SK-N-SH (cell line): ENCODE data around the gene CDK10. TPM values are rescaled to one million over a fixed set of nuclear protein-coding genes. Genes with fewer than 3 reads are reported as not detected.

Experiments
- CTCF ChIA-PET: fragments of 300-600, 350-600 bp; formaldehyde crosslinking; extraction: SDS; loops from one replicate; lab custom pipeline; 2021; lab: Yijun Ruan, JAX
- POLR2A ChIA-PET: fragments of 350-600 bp; sonication (Branson Sonifier 250); formaldehyde crosslinking; extraction: SDS; loops from one replicate; lab custom pipeline; 2020; ENCODE audit warnings: antibody characterized with exemption, inconsistent platforms; lab: Yijun Ruan, JAX
- DNase-seq: peaks from one replicate; pipeline ENCODE4 v3.0.0; 2012
- H2AFZ ChIP-seq: fragments of 200-600 bp; sonication (generic); 2 replicates; pipeline ENCODE4 v1.8.1; 2016; ENCODE audit warnings: antibody characterized with exemption, mild to moderate bottlenecking, low read depth
- H3F3A ChIP-seq: fragments of 200-600 bp; sonication (generic); replicated peaks from 2 replicates; pipeline ENCODE3; 2016; ENCODE audit warnings: antibody characterized with exemption, mild to moderate bottlenecking; ENCODE audit not compliant: insufficient read depth
- H3K27ac ChIP-seq, 2 experiments: fragments of 200-500 bp in 1 of 2; fragments of 200-600 bp in 1 of 2; sonication (Bioruptor generic) in 1 of 2; sonication (generic), shearing (Covaris generic) in 1 of 2; 2 replicates each; pipeline versions ENCODE4 v1.5.1 to v1.6.1; 2014 to 2016; ENCODE audit warnings: low read depth in 2 of 2, inconsistent platforms in 1 of 2, low read length in 1 of 2, mild to moderate bottlenecking in 1 of 2, mixed read lengths in 1 of 2
- H3K27me3 ChIP-seq: fragments of 200-600 bp; sonication (generic), shearing (Covaris generic); 2 replicates; pipeline ENCODE4 v1.6.1; 2016; ENCODE audit warnings: mixed run types; ENCODE audit not compliant: insufficient read depth
- H3K36me3 ChIP-seq, 2 experiments: fragments of 200-500 bp in 1 of 2; fragments of 200-600 bp in 1 of 2; sonication (Bioruptor generic) in 1 of 2; sonication (generic) in 1 of 2; replicated peaks in 1 of 2; 2 replicates each; pipeline versions ENCODE3 to v1.5.1; 2014 to 2016; ENCODE audit warnings: low read length in 1 of 2, mild to moderate bottlenecking in 1 of 2; ENCODE audit not compliant: insufficient read depth in 2 of 2, control insufficient read depth in 1 of 2
- H3K4me1 ChIP-seq, 2 experiments: fragments of 200-500 bp in 1 of 2; fragments of 200-600 bp in 1 of 2; sonication (Bioruptor generic) in 1 of 2; sonication (generic), shearing (Covaris generic) in 1 of 2; 2 replicates each; pipeline versions ENCODE4 v1.5.1 to v1.6.1; 2014 to 2016; ENCODE audit warnings: low read depth in 1 of 2, low read length in 1 of 2, mixed run types in 1 of 2; ENCODE audit not compliant: insufficient read depth in 2 of 2, control insufficient read depth in 1 of 2
- H3K4me2 ChIP-seq: fragments of 200-600 bp; sonication (generic), shearing (Covaris generic); 2 replicates; pipeline ENCODE4 v1.6.1; 2017; ENCODE audit warnings: mixed run types
- H3K4me3 ChIP-seq, 2 experiments: fragments of 200-500 bp in 1 of 2; fragments of 200-600 bp in 1 of 2; sonication (Bioruptor generic) in 1 of 2; sonication (generic), shearing (Covaris generic) in 1 of 2; 2 replicates each; pipeline versions ENCODE4 v1.5.1 to v1.8.1; 2014 to 2016; ENCODE audit warnings: low read depth in 2 of 2, inconsistent platforms in 1 of 2, low read length in 1 of 2, mild to moderate bottlenecking in 1 of 2, mixed read lengths in 1 of 2, moderate library complexity in 1 of 2
- H3K79me2 ChIP-seq: fragments of 200-600 bp; sonication (generic); 2 replicates; pipeline ENCODE4 v1.8.1; 2017; ENCODE audit warnings: mild to moderate bottlenecking; ENCODE audit not compliant: insufficient read depth
- H3K9ac ChIP-seq: fragments of 200-600 bp; sonication (generic); 2 replicates; pipeline ENCODE4 v1.6.1; 2017; ENCODE audit warnings: mixed run types
- H3K9me2 ChIP-seq: fragments of 200-600 bp; sonication (generic); 2 replicates; pipeline ENCODE4 v1.6.1; 2017; ENCODE audit warnings: mixed run types
- H3K9me3 ChIP-seq: fragments of 200-600 bp; sonication (generic); 2 replicates; pipeline ENCODE4 v1.6.1; 2017; ENCODE audit warnings: mixed run types, mild to moderate bottlenecking, moderate library complexity
- H4K20me1 ChIP-seq: fragments of 200-600 bp; sonication (generic); 2 replicates; pipeline ENCODE4 v1.6.1; 2017; ENCODE audit warnings: mild to moderate bottlenecking, mixed run types; ENCODE audit not compliant: insufficient read depth
- CHD2 ChIP-seq: fragments of 150-350 bp; IDR thresholded peaks from 2 replicates; pipeline ENCODE4 v1.6.1; 2018; ENCODE audit warnings: low read length; ENCODE audit not compliant: partially characterized antibody
- ELF1 ChIP-seq: IDR thresholded peaks from 2 replicates; pipeline ENCODE4 v1.4.0; 2012
- EP300 ChIP-seq, 2 experiments: IDR thresholded peaks; 2 replicates each; pipeline versions ENCODE4 v1.4.0 to v1.6.1; 2012; ENCODE audit warnings: borderline replicate concordance in 1 of 2, low read depth in 1 of 2, low read length in 1 of 2
- GATA2 ChIP-seq: sonication (generic); formaldehyde crosslinking; IDR thresholded peaks from 2 replicates; pipeline ENCODE4 v1.5.0; 2020; ENCODE audit warnings: mild to moderate bottlenecking, missing genetic modification reagents
- MXI1 ChIP-seq: IDR thresholded peaks from 2 replicates; pipeline ENCODE4 v1.6.1; 2012; ENCODE audit warnings: mild to moderate bottlenecking, low read depth, low read length, improper control_type of control experiment
- POLR2AphosphoS5 ChIP-seq: IDR thresholded peaks from 2 replicates; pipeline ENCODE4 v1.6.1; 2012; ENCODE audit warnings: low read depth, low read length
- RAD21 ChIP-seq: IDR thresholded peaks from 2 replicates; pipeline ENCODE4 v1.6.1; 2012; ENCODE audit warnings: mild to moderate bottlenecking, low read length
- RCOR1 ChIP-seq: fragments of 150-350 bp; IDR thresholded peaks from 2 replicates; pipeline ENCODE4 v1.6.1; 2017; ENCODE audit warnings: antibody characterized with exemption, low read length
- RFX5 ChIP-seq: IDR thresholded peaks from 2 replicates; pipeline ENCODE4 v1.6.1; 2012; ENCODE audit warnings: mild to moderate bottlenecking, improper control_type of control experiment, low read length
- RXRA ChIP-seq: IDR thresholded peaks from 2 replicates; pipeline ENCODE4 v1.4.0; 2012; ENCODE audit warnings: low read depth, mild to moderate bottlenecking, borderline replicate concordance
- SIN3A ChIP-seq: IDR thresholded peaks from 2 replicates; pipeline ENCODE4 v1.6.1; 2012; ENCODE audit warnings: low read depth, mild to moderate bottlenecking, low read length, moderate library complexity, borderline replicate concordance
- SMC3 ChIP-seq: IDR thresholded peaks from 2 replicates; pipeline ENCODE4 v1.6.1; 2012; ENCODE audit warnings: low read depth, low read length, improper control_type of control experiment
- TCF12 ChIP-seq: IDR thresholded peaks from 2 replicates; pipeline ENCODE4 v1.4.0; 2012
- WGBS: methylation state at CpG from one replicate; pipeline ENCODE4 v1.1.6; 2017; ENCODE audit warnings: low lambda C conversion rate; 5-methylcytosine and 5-hydroxymethylcytosine counted together
- polyA plus RNA-seq, 3 experiments: library from polyadenylated mRNA; depleted of rRNA; stranded (reverse); fragments of >200 nt; gene quantifications; 2 replicates each; pipeline ENCODE4 v1.2.3, GENCODE V29; 2012
- TF ChIP-seq, protein P1 (sequence below): fragments of 150-350 bp; IDR thresholded peaks from 2 replicates; pipeline ENCODE4 v1.6.1; 2017; ENCODE audit warnings: antibody characterized with exemption, low read length, low read depth, borderline replicate concordance
- TF ChIP-seq, protein P2 (sequence below): IDR thresholded peaks from 2 replicates; pipeline ENCODE4 v1.4.0; 2012; ENCODE audit warnings: low read depth, borderline replicate concordance
- TF ChIP-seq, protein P3 (sequence below): fragments of 200-600 bp; sonication (generic); IDR thresholded peaks from 2 replicates; pipeline ENCODE4 v1.6.1; 2017; ENCODE audit warnings: antibody characterized with exemption, mild to moderate bottlenecking, moderate library complexity
- TF ChIP-seq, protein P4 (sequence below): IDR thresholded peaks from 2 replicates; pipeline ENCODE4 v1.4.0; 2012; ENCODE audit warnings: low read depth, borderline replicate concordance
- TF ChIP-seq, protein P5 (sequence below): IDR thresholded peaks from 2 replicates; pipeline ENCODE4; 2012
- TF ChIP-seq, protein P6 (sequence below): IDR thresholded peaks from 2 replicates; pipeline ENCODE4 v1.4.0; 2012; ENCODE audit warnings: low read depth

Gene CDK10
- polyA plus RNA-seq, 1 of the 3 experiments (the other 2 are of a cell fraction), result 84.7 TPM

DNA sequence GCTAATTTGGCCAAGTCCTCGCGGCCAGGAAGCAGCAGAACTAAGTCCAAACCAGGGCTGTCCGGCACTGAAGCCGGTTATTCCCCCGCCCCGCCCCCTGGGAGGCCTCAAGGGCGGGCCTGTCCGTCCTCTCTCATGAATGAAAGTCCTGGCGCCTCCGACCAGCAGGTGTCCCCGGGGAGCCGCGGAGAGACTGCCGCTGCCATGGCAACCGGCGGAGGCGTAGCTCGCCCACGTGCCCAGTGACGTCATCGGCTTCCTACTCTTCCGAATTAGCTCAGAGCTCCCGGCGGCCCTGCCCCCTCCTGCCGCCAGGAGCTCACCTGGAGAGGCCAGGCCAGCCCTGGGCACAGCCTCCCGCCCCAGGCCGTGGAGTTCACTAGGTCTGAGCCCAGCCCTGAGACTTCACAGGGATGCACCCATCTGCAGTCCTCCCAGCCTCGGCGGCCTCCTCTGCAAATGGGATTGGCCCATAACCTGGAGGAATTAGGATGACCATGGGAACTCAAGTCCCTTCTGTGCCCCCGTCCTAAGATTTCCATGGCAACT lies 13.7 kb downstream of the CDK10 start:
- Histone ChIP-seq H3K9ac (peak overlapping the region; percentile 68; the same call in 1 of the 2 replicates), H3K27ac (peak overlapping the region; percentile 71), H2AFZ (no peak overlapping the region), H3K9me2 (no peaks in the 10 kb centered on the region), H4K20me1 (peaks cover 11% of the 10 kb centered on the region), H3K4me1 (peaks cover 9 to 29% of the 10 kb centered on the region in 2 experiments; a peak in 2 of 4 replicates), H3F3A (peaks cover 22% of the 10 kb centered on the region), H3K9me3 (no peaks in the 10 kb centered on the region), H3K4me2 (peak overlapping the region; percentile 100), H3K79me2 (no peaks in the 10 kb centered on the region), H3K27me3 (no peaks in the 10 kb centered on the region)
- WGBS, result 0% methylated on average over 5 of the region's 30 CpGs
- ChIA-PET CTCF (interaction anchor here (0.6 to 4.3 kb wide), 31 partner anchors 9 to 277 kb away, joined by 3 to 37 read pairs (median 5); partner anchors contain the start of genes CDK10, SPIRE2 and TCF25), POLR2A (interaction anchor here (0.5 to 1.4 kb wide), 7 partner anchors 8 to 1232 kb away, joined by 3 to 8 read pairs (median 3); partner anchors contain the start of genes CDK10 and TUBB3)
- TF ChIP-seq, protein P1, sequence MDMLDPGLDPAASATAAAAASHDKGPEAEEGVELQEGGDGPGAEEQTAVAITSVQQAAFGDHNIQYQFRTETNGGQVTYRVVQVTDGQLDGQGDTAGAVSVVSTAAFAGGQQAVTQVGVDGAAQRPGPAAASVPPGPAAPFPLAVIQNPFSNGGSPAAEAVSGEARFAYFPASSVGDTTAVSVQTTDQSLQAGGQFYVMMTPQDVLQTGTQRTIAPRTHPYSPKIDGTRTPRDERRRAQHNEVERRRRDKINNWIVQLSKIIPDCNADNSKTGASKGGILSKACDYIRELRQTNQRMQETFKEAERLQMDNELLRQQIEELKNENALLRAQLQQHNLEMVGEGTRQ, result peak; percentile 91
- TF ChIP-seq SIN3A (peak; percentile 80; the same call in 1 of the 2 replicates), RCOR1 (0 out of 2 replicates have a peak, but pooled peaks have one; percentile 42), MXI1 (peak; percentile 94), POLR2AphosphoS5 (no peak), EP300 (IDR thresholded peaks at IDR 0.05; ENCODE audit: borderline replicate concordance in 1 of 2, low read depth in 1 of 2, low read length in 1 of 2) (no peak), RAD21 (peak; percentile 73), RXRA (no peak), RFX5 (no peak), ELF1 (no peak), CHD2 (peak; percentile 53), GATA2 (no peak), SMC3 (peak; percentile 58), TCF12 (no peak)
- TF ChIP-seq, protein P2, sequence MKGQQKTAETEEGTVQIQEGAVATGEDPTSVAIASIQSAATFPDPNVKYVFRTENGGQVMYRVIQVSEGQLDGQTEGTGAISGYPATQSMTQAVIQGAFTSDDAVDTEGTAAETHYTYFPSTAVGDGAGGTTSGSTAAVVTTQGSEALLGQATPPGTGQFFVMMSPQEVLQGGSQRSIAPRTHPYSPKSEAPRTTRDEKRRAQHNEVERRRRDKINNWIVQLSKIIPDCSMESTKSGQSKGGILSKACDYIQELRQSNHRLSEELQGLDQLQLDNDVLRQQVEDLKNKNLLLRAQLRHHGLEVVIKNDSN, result peak; percentile 97
- TF ChIP-seq, protein P3, sequence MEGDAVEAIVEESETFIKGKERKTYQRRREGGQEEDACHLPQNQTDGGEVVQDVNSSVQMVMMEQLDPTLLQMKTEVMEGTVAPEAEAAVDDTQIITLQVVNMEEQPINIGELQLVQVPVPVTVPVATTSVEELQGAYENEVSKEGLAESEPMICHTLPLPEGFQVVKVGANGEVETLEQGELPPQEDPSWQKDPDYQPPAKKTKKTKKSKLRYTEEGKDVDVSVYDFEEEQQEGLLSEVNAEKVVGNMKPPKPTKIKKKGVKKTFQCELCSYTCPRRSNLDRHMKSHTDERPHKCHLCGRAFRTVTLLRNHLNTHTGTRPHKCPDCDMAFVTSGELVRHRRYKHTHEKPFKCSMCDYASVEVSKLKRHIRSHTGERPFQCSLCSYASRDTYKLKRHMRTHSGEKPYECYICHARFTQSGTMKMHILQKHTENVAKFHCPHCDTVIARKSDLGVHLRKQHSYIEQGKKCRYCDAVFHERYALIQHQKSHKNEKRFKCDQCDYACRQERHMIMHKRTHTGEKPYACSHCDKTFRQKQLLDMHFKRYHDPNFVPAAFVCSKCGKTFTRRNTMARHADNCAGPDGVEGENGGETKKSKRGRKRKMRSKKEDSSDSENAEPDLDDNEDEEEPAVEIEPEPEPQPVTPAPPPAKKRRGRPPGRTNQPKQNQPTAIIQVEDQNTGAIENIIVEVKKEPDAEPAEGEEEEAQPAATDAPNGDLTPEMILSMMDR, result peak; percentile 69
- TF ChIP-seq, protein P4, sequence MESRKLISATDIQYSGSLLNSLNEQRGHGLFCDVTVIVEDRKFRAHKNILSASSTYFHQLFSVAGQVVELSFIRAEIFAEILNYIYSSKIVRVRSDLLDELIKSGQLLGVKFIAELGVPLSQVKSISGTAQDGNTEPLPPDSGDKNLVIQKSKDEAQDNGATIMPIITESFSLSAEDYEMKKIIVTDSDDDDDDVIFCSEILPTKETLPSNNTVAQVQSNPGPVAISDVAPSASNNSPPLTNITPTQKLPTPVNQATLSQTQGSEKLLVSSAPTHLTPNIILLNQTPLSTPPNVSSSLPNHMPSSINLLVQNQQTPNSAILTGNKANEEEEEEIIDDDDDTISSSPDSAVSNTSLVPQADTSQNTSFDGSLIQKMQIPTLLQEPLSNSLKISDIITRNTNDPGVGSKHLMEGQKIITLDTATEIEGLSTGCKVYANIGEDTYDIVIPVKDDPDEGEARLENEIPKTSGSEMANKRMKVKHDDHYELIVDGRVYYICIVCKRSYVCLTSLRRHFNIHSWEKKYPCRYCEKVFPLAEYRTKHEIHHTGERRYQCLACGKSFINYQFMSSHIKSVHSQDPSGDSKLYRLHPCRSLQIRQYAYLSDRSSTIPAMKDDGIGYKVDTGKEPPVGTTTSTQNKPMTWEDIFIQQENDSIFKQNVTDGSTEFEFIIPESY, result no peak
- TF ChIP-seq, protein P5, sequence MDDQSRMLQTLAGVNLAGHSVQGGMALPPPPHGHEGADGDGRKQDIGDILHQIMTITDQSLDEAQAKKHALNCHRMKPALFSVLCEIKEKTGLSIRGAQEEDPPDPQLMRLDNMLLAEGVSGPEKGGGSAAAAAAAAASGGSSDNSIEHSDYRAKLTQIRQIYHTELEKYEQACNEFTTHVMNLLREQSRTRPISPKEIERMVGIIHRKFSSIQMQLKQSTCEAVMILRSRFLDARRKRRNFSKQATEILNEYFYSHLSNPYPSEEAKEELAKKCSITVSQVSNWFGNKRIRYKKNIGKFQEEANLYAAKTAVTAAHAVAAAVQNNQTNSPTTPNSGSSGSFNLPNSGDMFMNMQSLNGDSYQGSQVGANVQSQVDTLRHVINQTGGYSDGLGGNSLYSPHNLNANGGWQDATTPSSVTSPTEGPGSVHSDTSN, result no peak
- TF ChIP-seq, protein P6, sequence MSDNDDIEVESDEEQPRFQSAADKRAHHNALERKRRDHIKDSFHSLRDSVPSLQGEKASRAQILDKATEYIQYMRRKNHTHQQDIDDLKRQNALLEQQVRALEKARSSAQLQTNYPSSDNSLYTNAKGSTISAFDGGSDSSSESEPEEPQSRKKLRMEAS, result peak; percentile 82
- TF ChIP-seq, all 33 proteins: peak for 10
- Histone ChIP-seq H3K36me3 (peaks cover 7 to 27% of the 10 kb centered on the region in 2 experiments), H3K4me3 (peak overlapping the region; percentile 78 to 79)
- DNase-seq, result peak; percentile 97
